HG03095 (cell line): ENCODE measurements around the gene LRGUK.

ENCODE experiments used
- ATAC-seq: cut with Tn5 transposase; IDR thresholded peaks from one replicate; pipeline ENCODE4 v1.9.1; 2021; ENCODE audit warnings: moderate library complexity; ENCODE audit not compliant: unreplicated experiment

Gene LRGUK

GRCh38 chr7:134126596-134126965 is 559 bp upstream of the LRGUK start:
- no peak for ATAC-seq

- no peak for ATAC-seq
These were observed 1.7 kb downstream of the LRGUK start for GRCh38 chr7:134128829-134129228.

DNA sequence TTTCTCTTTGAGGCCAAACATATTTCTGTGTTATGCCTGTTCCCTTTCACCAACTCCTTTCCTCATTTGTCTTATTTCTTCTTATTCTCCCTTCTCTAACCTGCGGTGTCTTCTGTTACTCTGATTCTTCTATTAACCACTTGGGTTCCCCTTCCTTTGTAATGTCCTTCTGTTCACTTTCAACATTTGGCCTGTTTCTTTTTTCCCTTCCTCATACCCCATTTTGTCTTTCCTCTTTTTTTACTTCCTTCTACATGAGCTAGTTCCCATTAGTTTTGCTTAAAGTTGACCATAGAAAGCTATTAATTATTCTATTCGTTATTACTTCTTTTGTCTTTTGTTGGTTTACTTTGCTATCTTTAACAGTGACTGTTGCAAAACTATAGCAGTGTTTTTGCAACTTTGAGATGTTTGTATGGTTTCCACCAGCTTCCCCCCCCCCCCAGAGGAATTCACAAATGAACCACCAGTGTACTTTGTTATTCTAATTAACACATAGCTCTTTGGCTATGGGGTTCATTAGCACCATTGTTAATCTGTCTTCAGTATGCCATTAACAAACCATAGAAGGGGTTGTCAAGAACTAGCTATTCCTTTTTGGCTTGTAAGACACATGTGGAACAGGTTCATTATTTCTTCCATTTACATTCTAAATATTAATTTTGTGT is 2.9 kb downstream of the LRGUK start:
- no peak for ATAC-seq

GRCh38 chr7:134134004-134134403 is 6.9 kb downstream of the LRGUK start:
- no peak for ATAC-seq

GRCh38 chr7:134140889-134141867 is 14.0 kb downstream of the LRGUK start:
- ATAC-seq: peak; percentile 80

- no peak for ATAC-seq
These were observed 14.7 kb downstream of the LRGUK start for GRCh38 chr7:134141868-134142264.

GRCh38 chr7:134153493-134154136 is 26.5 kb downstream of the LRGUK start:
- no peak for ATAC-seq

- no peak for ATAC-seq
These were observed 27.5 kb downstream of the LRGUK start for GRCh38 chr7:134154581-134155130.

- ATAC-seq: no peak
These were observed 28.1 kb downstream of the LRGUK start for GRCh38 chr7:134155206-134155605.

DNA sequence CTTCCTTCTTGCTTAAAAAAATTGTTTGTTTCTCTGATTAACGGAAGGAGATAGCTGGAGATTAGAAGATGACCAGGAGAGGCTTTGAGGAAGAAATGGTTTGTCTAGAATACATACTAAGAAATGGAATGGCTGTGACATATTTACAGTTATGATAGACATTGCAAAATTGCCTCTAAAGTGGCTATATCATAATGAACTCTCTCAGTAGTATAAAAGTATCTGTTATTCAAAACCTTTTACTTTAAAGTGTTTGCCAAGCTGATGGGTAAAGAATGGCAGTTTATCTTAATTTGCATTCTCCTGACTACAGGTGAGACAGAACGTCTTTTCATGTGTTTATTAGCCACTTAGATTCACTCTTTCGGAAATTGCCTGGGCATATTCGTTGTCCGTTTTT is 28.7 kb downstream of the LRGUK start:
- no peak for ATAC-seq

DNA sequence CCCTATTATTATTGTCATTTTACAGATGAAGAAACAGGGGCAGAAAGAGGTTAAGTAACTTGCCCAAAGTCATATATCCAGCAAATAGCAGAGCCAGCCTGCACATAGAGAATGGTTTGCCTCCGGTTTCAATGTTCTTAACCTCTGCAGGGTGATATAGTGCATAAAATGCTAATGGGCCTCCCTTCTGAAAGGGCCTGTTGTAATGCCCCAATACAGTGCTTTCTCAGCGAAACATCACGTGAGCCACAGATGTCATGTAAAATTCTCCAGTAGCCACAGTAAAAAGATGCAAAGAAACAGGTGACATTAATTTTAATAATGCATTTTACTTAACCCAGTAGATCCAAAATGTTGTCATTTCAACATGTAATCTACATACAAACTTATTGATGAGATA is 38.1 kb downstream of the LRGUK start:
- no peak for ATAC-seq

GRCh38 chr7:134167250-134167649 is 40.1 kb downstream of the LRGUK start:
- ATAC-seq: no peak

GRCh38 chr7:134167841-134168240 is 40.7 kb downstream of the LRGUK start:
- ATAC-seq: no peak

DNA sequence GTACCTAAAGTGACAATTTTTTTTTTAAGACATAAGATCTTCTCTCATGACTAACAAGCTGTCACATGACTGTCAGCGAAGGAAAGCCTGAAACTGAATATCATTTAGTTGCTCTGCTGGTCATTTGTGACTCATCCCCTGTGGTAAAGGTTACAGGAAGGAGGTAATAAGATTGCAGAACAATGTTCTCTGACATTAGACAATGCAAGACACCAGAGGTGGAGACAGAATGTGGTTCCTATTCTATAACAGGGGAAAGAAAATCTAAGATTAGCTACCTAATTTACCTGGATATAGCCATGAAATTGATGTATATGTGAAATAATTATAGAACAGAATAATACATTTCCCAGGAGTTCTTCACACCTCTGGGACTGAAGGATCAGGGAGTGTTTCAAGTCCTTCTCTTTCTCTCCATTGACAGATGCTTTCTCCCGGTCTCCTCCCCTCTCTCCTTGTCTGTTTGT is 47.7 kb downstream of the LRGUK start:
- peak; percentile 97 for ATAC-seq

GRCh38 chr7:134175334-134176036 is 48.3 kb downstream of the LRGUK start:
- no peak for ATAC-seq

DNA sequence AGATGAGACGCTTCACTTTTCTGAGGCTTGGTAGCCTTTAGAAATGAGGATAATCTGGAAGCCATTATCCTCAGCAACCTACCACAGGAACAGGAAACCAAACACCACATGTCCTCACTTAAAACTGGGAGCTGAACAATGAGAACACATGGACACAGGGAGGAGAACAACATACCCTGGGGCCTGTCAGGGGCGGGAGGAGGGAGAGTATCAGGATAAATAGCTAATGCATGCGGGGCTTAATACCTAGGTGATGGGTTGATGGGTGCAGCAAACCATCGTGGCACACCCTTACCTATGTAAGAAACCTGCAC is 48.9 kb downstream of the LRGUK start:
- no peak for ATAC-seq

- ATAC-seq: no peak
These were observed 52.2 kb downstream of the LRGUK start for GRCh38 chr7:134179036-134180011.

- no peak for ATAC-seq
These were observed 53.2 kb downstream of the LRGUK start for GRCh38 chr7:134180376-134180775.

DNA sequence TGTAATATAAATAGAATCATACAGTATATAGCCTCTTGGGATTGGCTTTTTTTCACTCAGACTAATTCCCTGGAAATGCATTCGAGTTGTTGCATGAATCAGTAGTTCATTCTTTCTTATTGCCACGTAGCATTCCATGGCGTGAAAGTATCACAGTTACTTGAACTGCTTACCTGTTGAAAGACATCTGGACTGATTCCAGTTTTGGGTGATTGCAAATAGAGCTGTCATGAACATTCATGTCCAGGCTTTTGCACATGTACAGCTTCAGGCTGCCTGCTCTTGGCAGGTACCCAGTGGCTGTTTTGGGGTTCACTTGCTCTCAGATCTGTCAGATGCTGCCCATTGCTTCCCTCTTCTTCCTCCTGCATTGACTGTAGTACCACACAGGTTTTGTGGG is 54.9 kb downstream of the LRGUK start:
- no peak for ATAC-seq

DNA sequence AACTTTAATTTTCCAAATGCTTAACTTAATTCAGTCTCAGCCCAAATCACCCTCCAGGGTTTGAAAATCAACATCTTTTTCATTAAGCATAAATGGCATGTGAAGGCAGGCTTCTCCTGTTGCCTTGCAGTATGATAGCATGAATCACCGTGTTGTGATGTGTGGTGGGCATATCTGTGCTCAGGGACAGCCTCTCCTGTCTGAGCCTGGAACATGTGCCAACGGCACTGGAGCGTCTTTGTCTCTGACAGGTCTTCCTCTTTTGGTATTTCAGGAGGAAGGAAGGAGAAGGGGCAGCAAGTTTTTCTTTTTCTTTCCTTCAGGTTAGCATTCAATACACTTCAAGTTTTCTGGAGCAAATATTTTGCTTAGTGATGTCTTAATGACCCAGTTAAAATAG is 57.6 kb downstream of the LRGUK start:
- no peak for ATAC-seq
